Measurements from ENCODE around the gene TRPM4. TPM values are rescaled to one million over a fixed set of nuclear protein-coding genes. Genes with fewer than 3 reads are reported as not detected.

TRPM4 gene
- total and polyA plus RNA-seq, 2 experiments from 2014 or later = 16.5 to 25.7 TPM

DNA sequence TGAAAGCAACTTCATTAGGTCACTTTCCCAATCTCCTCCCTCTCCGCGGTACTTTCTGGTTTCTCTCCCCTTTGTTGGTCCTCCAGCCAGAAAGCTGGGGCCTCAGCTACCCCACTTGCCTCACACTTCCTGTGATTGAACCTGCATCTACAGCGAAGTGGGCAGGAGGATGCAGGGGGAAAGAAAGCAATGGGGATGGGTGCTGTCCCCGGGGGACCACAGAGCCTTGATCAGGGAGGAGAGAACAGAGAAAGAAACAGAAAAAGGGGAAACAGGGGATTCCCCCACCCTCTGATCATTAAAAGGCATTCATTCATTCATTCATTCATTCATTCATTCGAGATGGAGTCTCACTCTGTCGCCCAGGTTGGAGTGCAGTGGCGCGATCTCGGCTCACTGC, 74.2 kb downstream of the TRPM4 start (continued):
- TF ChIP-seq REST (IDR thresholded peaks at IDR 0.05; ENCODE audit: unreplicated experiment) (no peak), ZNF114 (CRISPR knock-in tag; IDR thresholded peaks at IDR 0.05) (no peak)

GRCh38 chr19:49233163-49233562, 75.6 kb downstream of the TRPM4 start:
- no peaks in the 10 kb centered on the region for H3F3A ChIP-seq (replicated peaks; ENCODE audit: low read depth)
- no peak for TF ChIP-seq CREB1 (CRISPR knock-in tag; IDR thresholded peaks at IDR 0.05; ENCODE audit: low read depth)
- no peak for TF ChIP-seq EZH2 (IDR thresholded peaks at IDR 0.05; ENCODE audit: low read depth, unreplicated experiment)
- TF ChIP-seq REST (IDR thresholded peaks at IDR 0.05; ENCODE audit: unreplicated experiment) = no peak
- TF ChIP-seq ZNF462 (CRISPR knock-in tag; IDR thresholded peaks at IDR 0.05) = no peak
- no peaks in the 10 kb centered on the region for H3K9me2 ChIP-seq (ENCODE audit: insufficient read depth)
- H3K4me1 Mint-ChIP-seq = no peaks in the 10 kb centered on the region
- H3K27ac ChIP-seq (ENCODE audit: low read depth) = no peak overlapping the region
- no peak overlapping the region for H3K4me3 ChIP-seq
- peaks cover 3% of the 10 kb centered on the region for H3K27me3 Mint-ChIP-seq (ENCODE audit: insufficient read depth, low read depth, poor library complexity)
- ATAC-seq (no peak), DNase-seq (ENCODE audit: low spot score) (no peak)
- no peaks in the 10 kb centered on the region for H3K27me3 ChIP-seq (ENCODE audit: insufficient read depth)
- H3K36me3 Mint-ChIP-seq (ENCODE audit: low read depth) = no peaks in the 10 kb centered on the region
- H3K36me3 ChIP-seq (ENCODE audit: insufficient read depth) = no peaks in the 10 kb centered on the region; the same call in 1 of the 2 replicates
- no peak overlapping the region for H2AFZ ChIP-seq
- H3K9me3 Mint-ChIP-seq = no peaks in the 10 kb centered on the region
- no peaks in the 10 kb centered on the region for H4K20me1 ChIP-seq (replicated peaks; ENCODE audit: insufficient read depth)
- H3K4me2 ChIP-seq = no peak overlapping the region
- H3K4me3 Mint-ChIP-seq = no peak overlapping the region
- no peak overlapping the region for H3K27ac Mint-ChIP-seq
- no peaks in the 10 kb centered on the region for H3K4me1 ChIP-seq (ENCODE audit: insufficient read depth)
- H3K79me2 ChIP-seq (replicated peaks; ENCODE audit: insufficient read depth) = no peaks in the 10 kb centered on the region
